Activated B cell treated with CpG ODN at 0.5 μM for 24 hours (primary cell): ENCODE results near the gene DPY30. TPM values are rescaled to one million over a fixed set of nuclear protein-coding genes. Genes with fewer than 3 reads are reported as not detected.
A peak's percentile ranks its signal among the peaks of the same experiment; 100 is the strongest.

Experiments used
- ATAC-seq: fragments of 200-7000 bp; cut with Tn5 transposase; one replicate; pipeline ENCODE4 v1.10.0; 2021; ENCODE audit warnings: low read depth, mild to moderate bottlenecking, moderate library complexity
- CTCF ChIA-PET: fragments of 350-600 bp; sonication (Branson Sonifier 250); formaldehyde crosslinking; loops from one replicate; lab custom pipeline; 2021; ENCODE audit warnings: antibody characterized with exemption; lab: Charles Lee
- POLR2A ChIA-PET: fragments of 350-600 bp; sonication (Branson Sonifier 250); formaldehyde crosslinking; loops from one replicate; lab custom pipeline; 2021; ENCODE audit warnings: antibody characterized with exemption; lab: Charles Lee
- DNase-seq: peaks from one replicate; pipeline ENCODE4 v3.0.0; 2022
- H3K27ac Mint-ChIP-seq: one replicate; pipeline ENCODE4 v1.8.0; 2020; ENCODE audit warnings: mixed read lengths
- H3K27me3 Mint-ChIP-seq: one replicate; pipeline ENCODE4 v1.8.0; 2021; ENCODE audit warnings: mixed read lengths
- H3K36me3 Mint-ChIP-seq: one replicate; pipeline ENCODE4 v1.8.0; 2021; ENCODE audit warnings: low read depth, mixed read lengths
- H3K4me1 Mint-ChIP-seq: one replicate; pipeline ENCODE4 v1.8.0; 2021; ENCODE audit warnings: mixed read lengths
- H3K4me3 Mint-ChIP-seq: one replicate; pipeline ENCODE4 v1.8.0; 2020; ENCODE audit warnings: mild to moderate bottlenecking, mixed read lengths
- H3K9me3 Mint-ChIP-seq: one replicate; pipeline ENCODE4 v1.8.0; 2020; ENCODE audit warnings: mixed read lengths
- intact Hi-C: fragments of 100-400 bp; cut with micrococcal nuclease; formaldehyde crosslinking; loops from one replicate; pipeline ENCODE4 v1.15.1; 2024
- total RNA-seq: library from RNA; stranded (reverse); gene quantifications from 2 replicates; pipeline ENCODE4 v1.2.3, GENCODE V29; 2022
- TF ChIP-seq, protein P1 (sequence below): fragments of 200-600 bp; IDR thresholded peaks from one replicate; pipeline ENCODE4 v1.8.0; 2022; ENCODE audit warnings: antibody characterized with exemption, mild to moderate bottlenecking

Gene DPY30
- total RNA-seq, result 36.2 and 37.6 TPM in 2 replicates

- ChIA-PET POLR2A (interaction anchor here (0.6 to 4.1 kb wide), 18 partner anchors 9 to 1893 kb away, joined by 3 to 106 read pairs (median 5); partner anchors contain the start of genes MEMO1, SLC30A6, SPAST and YPEL5), CTCF (interaction anchor here (0.6 to 1.7 kb wide), 3 partner anchors 21 to 154 kb away, joined by 3 to 8 read pairs (median 3); partner anchors contain the start of gene SPAST)
- Mint-ChIP-seq H3K27me3 (no peaks in the 10 kb centered on the region), H3K36me3 (peaks cover 13% of the 10 kb centered on the region), H3K9me3 (no peaks in the 10 kb centered on the region), H3K27ac (peak within 1 kb of the TSS; percentile 91), H3K4me1 (peaks cover 17% of the 10 kb centered on the region), H3K4me3 (peak within 1 kb of the TSS; percentile 84)
- peak; percentile 92 for ATAC-seq
- intact Hi-C loops, result loop anchor here (1.0 kb wide), 4 partner anchors 24 to 126 kb away; partner anchors contain the start of genes MEMO1, SLC30A6 and SPAST
- peak; percentile 88 for DNase-seq
- TF ChIP-seq, protein P1, sequence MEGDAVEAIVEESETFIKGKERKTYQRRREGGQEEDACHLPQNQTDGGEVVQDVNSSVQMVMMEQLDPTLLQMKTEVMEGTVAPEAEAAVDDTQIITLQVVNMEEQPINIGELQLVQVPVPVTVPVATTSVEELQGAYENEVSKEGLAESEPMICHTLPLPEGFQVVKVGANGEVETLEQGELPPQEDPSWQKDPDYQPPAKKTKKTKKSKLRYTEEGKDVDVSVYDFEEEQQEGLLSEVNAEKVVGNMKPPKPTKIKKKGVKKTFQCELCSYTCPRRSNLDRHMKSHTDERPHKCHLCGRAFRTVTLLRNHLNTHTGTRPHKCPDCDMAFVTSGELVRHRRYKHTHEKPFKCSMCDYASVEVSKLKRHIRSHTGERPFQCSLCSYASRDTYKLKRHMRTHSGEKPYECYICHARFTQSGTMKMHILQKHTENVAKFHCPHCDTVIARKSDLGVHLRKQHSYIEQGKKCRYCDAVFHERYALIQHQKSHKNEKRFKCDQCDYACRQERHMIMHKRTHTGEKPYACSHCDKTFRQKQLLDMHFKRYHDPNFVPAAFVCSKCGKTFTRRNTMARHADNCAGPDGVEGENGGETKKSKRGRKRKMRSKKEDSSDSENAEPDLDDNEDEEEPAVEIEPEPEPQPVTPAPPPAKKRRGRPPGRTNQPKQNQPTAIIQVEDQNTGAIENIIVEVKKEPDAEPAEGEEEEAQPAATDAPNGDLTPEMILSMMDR, result no peak
These were observed at the start of gene DPY30 for GRCh38 chr2:32039447-32040219. TSS of gene DPY30 (minus strand) at chr2:32039805. CDS start at chr2:32039456, 349 bp downstream.

- TF ChIP-seq, protein P1, result no peak
- intact Hi-C loops, result no loop called here
- H3K27me3 Mint-ChIP-seq, result no peaks in the 10 kb centered on the region
- H3K4me3 Mint-ChIP-seq, result no peak overlapping the region
- H3K27ac Mint-ChIP-seq, result no peak overlapping the region
- ATAC-seq (no peak), DNase-seq (no peak)
- H3K4me1 Mint-ChIP-seq, result peaks cover 20% of the 10 kb centered on the region
- H3K9me3 Mint-ChIP-seq, result no peaks in the 10 kb centered on the region
- CTCF ChIA-PET, result no interaction called here
- POLR2A ChIA-PET, result interaction anchor here (0.6 kb wide), 1 partner anchor 57 kb away, joined by 5 read pairs; no protein-coding TSS in a partner anchor
- H3K36me3 Mint-ChIP-seq, result peaks cover 40% of the 10 kb centered on the region
These were observed 34.5 kb upstream of the DPY30 start for GRCh38 chr2:32074134-32074506.

DNA sequence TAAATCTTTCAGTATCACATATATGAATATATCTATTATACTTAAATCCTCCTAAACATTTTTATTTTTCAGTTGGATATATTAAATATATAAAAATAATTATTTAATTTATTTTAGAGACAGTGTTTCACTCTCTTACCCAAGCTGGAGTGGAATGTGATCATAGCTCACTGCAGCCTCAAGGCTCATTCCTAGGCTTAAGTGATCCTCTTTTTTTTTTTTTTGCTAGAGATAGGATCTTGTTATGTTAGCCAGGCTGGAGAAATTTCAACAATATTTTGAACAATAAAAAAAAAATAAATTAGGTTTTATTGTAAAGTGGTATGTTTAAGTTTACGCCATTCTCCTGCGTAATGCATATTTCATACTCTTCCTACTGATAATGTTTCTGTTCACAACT lies 27.9 kb upstream of the DPY30 start:
- DNase-seq, result no peak
- peaks cover 30% of the 10 kb centered on the region for H3K36me3 Mint-ChIP-seq
- TF ChIP-seq, protein P1, result no peak
- CTCF ChIA-PET, result no interaction called here
- no peak for ATAC-seq
- POLR2A ChIA-PET, result interaction anchor here (0.7 kb wide), 1 partner anchor 52 kb away, joined by 4 read pairs; no protein-coding TSS in a partner anchor
- no peak overlapping the region for H3K4me3 Mint-ChIP-seq
- peaks cover 31% of the 10 kb centered on the region for H3K4me1 Mint-ChIP-seq
- intact Hi-C loops, result loop anchor here (10.0 kb wide), 2 partner anchors 67 to 557 kb away; partner anchors contain the start of gene TTC27
- no peak overlapping the region for H3K27ac Mint-ChIP-seq
- no peaks in the 10 kb centered on the region for H3K27me3 Mint-ChIP-seq
- H3K9me3 Mint-ChIP-seq, result no peaks in the 10 kb centered on the region

GRCh38 chr2:32064713-32065112 lies 25.1 kb upstream of the DPY30 start:
- POLR2A ChIA-PET, result interaction anchor here (0.9 to 4.9 kb wide), 8 partner anchors 8 to 107 kb away, joined by 4 to 106 read pairs (median 15); partner anchors contain the start of genes DPY30, MEMO1 and SLC30A6
- peaks cover 30% of the 10 kb centered on the region for H3K4me1 Mint-ChIP-seq
- no peaks in the 10 kb centered on the region for H3K27me3 Mint-ChIP-seq
- TF ChIP-seq, protein P1, result no peak
- intact Hi-C loops, result loop anchor here (5.0 to 10.0 kb wide), 5 partner anchors 70 to 1832 kb away; partner anchors contain the start of genes FAM98A, LBH, TTC27 and YIPF4
- peak overlapping the region; percentile 97 for H3K4me3 Mint-ChIP-seq
- peaks cover 15% of the 10 kb centered on the region for H3K36me3 Mint-ChIP-seq
- ATAC-seq (no peak), DNase-seq (no peak)
- no peaks in the 10 kb centered on the region for H3K9me3 Mint-ChIP-seq
- peak overlapping the region; percentile 53 for H3K27ac Mint-ChIP-seq
- CTCF ChIA-PET, result interaction anchor here (1.2 kb wide), 1 partner anchor 70 kb away, joined by 3 read pairs; no protein-coding TSS in a partner anchor
